OCI-LY1 (cell line): ENCODE results near the gene C19orf47.

ENCODE experiments used
- H2AFZ ChIP-seq: fragments of 200-600 bp; sonication (generic), shearing (Covaris generic); 2 replicates; pipeline ENCODE4 v1.6.0; 2014; ENCODE audit warnings: antibody characterized with exemption, mild to moderate bottlenecking, low read length
- H3F3A ChIP-seq: fragments of 200-600 bp; sonication (generic), shearing (Covaris generic); 2 replicates; pipeline ENCODE4 v1.6.0; 2014; ENCODE audit warnings: mild to moderate bottlenecking, antibody characterized with exemption, low read length, moderate library complexity; ENCODE audit not compliant: insufficient read depth
- H3K27ac ChIP-seq: fragments of 200-600 bp; sonication (generic); 2 replicates; pipeline ENCODE4 v1.5.1; 2014; ENCODE audit warnings: low read length, mixed run types, mild to moderate bottlenecking, low read depth; ENCODE audit not compliant: poor library complexity, severe bottlenecking
- H3K27me3 ChIP-seq: fragments of 200-600 bp; sonication (generic); 2 replicates; pipeline ENCODE4 v1.6.0; 2014; ENCODE audit warnings: antibody characterized with exemption, mild to moderate bottlenecking, low read length, moderate library complexity; ENCODE audit not compliant: insufficient read depth
- H3K36me3 ChIP-seq: fragments of 200-600 bp; sonication (generic); 2 replicates; pipeline ENCODE4 v1.6.1; 2014; ENCODE audit warnings: mild to moderate bottlenecking, antibody characterized with exemption, low read length, moderate library complexity, mixed read lengths; ENCODE audit not compliant: insufficient read depth
- H3K4me1 ChIP-seq: fragments of 200-600 bp; sonication (generic); 2 replicates; pipeline ENCODE4 v1.5.1; 2014; ENCODE audit warnings: mild to moderate bottlenecking, low read length, moderate library complexity; ENCODE audit not compliant: insufficient read depth, severe bottlenecking
- H3K4me2 ChIP-seq: fragments of 200-600 bp; sonication (generic), shearing (Covaris generic); 2 replicates; pipeline ENCODE4 v1.6.1; 2014; ENCODE audit warnings: low read length
- H3K4me3 ChIP-seq: fragments of 200-600 bp; sonication (generic); 2 replicates; pipeline ENCODE4 v1.5.1; 2014; ENCODE audit warnings: low read length, low read depth, mild to moderate bottlenecking, mixed read lengths; ENCODE audit not compliant: poor library complexity, severe bottlenecking
- H3K79me2 ChIP-seq: fragments of 200-600 bp; shearing (Covaris generic); 2 replicates; pipeline ENCODE4 v1.6.1; 2016; ENCODE audit warnings: mixed run types, low read length, mixed read lengths; ENCODE audit not compliant: insufficient read depth
- H3K9ac ChIP-seq: fragments of 200-600 bp; sonication (generic), shearing (Covaris generic); 2 replicates; pipeline ENCODE4 v1.6.1; 2014; ENCODE audit warnings: mild to moderate bottlenecking, low read length, mixed read lengths
- H3K9me2 ChIP-seq: fragments of 200-600 bp; sonication (generic), shearing (Covaris generic); 2 replicates; pipeline ENCODE4 v1.6.1; 2014; ENCODE audit warnings: low read depth, mild to moderate bottlenecking, low read length, mixed read lengths
- H3K9me3 ChIP-seq: fragments of 200-600 bp; shearing (Covaris generic); 2 replicates; pipeline ENCODE4 v1.6.1; 2014; ENCODE audit warnings: low read length, mixed read lengths
- H4K20me1 ChIP-seq: fragments of 200-600 bp; sonication (generic), shearing (Covaris generic); 2 replicates; pipeline ENCODE4 v1.6.0; 2016; ENCODE audit warnings: mild to moderate bottlenecking, low read length; ENCODE audit not compliant: insufficient read depth
- EZH2 ChIP-seq: fragments of 200-600 bp; sonication (generic), shearing (Covaris generic); IDR thresholded peaks from 2 replicates; pipeline ENCODE4 v1.8.0; 2017; ENCODE audit warnings: borderline replicate concordance, mixed run types, mild to moderate bottlenecking, antibody characterized with exemption, low read length, moderate library complexity, mixed read lengths
- TF ChIP-seq, protein P1 (sequence below): fragments of 200-600 bp; sonication (generic), shearing (Covaris generic); IDR thresholded peaks from 2 replicates; pipeline ENCODE4 v1.5.1; 2017; ENCODE audit warnings: mild to moderate bottlenecking, antibody characterized with exemption, low read length, moderate library complexity, mixed read lengths

C19orf47 gene

GRCh38 chr19:40376286-40376862 lies 28.2 kb upstream of the C19orf47 start:
- no peak for TF ChIP-seq EZH2
- TF ChIP-seq, protein P1, sequence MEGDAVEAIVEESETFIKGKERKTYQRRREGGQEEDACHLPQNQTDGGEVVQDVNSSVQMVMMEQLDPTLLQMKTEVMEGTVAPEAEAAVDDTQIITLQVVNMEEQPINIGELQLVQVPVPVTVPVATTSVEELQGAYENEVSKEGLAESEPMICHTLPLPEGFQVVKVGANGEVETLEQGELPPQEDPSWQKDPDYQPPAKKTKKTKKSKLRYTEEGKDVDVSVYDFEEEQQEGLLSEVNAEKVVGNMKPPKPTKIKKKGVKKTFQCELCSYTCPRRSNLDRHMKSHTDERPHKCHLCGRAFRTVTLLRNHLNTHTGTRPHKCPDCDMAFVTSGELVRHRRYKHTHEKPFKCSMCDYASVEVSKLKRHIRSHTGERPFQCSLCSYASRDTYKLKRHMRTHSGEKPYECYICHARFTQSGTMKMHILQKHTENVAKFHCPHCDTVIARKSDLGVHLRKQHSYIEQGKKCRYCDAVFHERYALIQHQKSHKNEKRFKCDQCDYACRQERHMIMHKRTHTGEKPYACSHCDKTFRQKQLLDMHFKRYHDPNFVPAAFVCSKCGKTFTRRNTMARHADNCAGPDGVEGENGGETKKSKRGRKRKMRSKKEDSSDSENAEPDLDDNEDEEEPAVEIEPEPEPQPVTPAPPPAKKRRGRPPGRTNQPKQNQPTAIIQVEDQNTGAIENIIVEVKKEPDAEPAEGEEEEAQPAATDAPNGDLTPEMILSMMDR = no peak
- Histone ChIP-seq H2AFZ (no peak overlapping the region), H3K4me2 (no peak overlapping the region), H3K79me2 (no peaks in the 10 kb centered on the region), H3F3A (no peaks in the 10 kb centered on the region), H3K36me3 (no peaks in the 10 kb centered on the region), H3K9me2 (no peaks in the 10 kb centered on the region), H3K4me1 (no peaks in the 10 kb centered on the region), H3K27me3 (0 out of 2 replicates have a peak, but pooled peaks cover 3% of the 10 kb centered on the region), H3K27ac (no peak overlapping the region), H4K20me1 (no peaks in the 10 kb centered on the region), H3K9ac (no peak overlapping the region), H3K4me3 (no peak overlapping the region), H3K9me3 (no peaks in the 10 kb centered on the region)

DNA sequence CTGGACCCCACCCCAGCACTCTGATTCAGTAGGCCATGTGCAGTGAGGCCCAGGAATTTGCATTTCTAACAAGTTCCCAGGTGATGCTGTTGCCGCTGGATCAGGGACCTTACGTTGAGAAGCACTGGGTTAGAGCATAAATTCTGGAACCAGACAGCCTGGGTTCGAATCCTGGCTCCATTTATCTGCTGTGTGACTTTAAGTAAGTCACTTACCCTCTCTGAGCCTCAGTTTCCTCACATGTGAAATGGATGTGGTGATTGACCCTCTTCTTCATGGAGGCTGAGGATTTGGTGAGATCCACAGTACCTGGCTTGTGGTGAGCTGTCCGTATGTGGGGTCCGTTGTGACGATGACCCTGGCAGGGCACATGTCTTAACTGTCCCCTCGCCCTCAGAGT lies 25.9 kb upstream of the C19orf47 start:
- Histone ChIP-seq H3K9ac (no peak overlapping the region), H3K4me2 (no peak overlapping the region), H3K79me2 (no peaks in the 10 kb centered on the region), H3K9me2 (no peaks in the 10 kb centered on the region), H2AFZ (no peak overlapping the region), H3K4me1 (no peaks in the 10 kb centered on the region), H3K9me3 (no peaks in the 10 kb centered on the region), H3K27ac (no peak overlapping the region), H3F3A (no peaks in the 10 kb centered on the region), H3K27me3 (no peaks in the 10 kb centered on the region), H3K36me3 (no peaks in the 10 kb centered on the region), H4K20me1 (no peaks in the 10 kb centered on the region), H3K4me3 (no peak overlapping the region)
- TF ChIP-seq, protein P1 = no peak
- no peak for TF ChIP-seq EZH2

DNA sequence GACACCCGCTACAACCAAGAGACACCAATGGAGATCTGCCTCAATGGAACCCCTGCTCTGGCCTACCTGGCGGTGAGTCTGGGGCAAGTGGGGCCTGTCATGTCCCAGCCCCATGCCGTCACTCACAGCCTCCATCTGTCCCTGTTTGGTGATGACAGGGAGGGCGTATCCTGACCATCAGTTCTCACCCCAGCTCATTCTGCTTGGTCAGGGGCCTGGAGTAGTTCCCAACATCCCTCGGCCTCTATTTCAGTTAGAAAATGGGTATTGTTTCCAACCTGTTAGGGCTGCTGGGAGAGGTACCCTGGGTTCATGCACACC lies 23.6 kb upstream of the C19orf47 start:
- no peak overlapping the region for H2AFZ ChIP-seq
- no peak overlapping the region for H3K4me3 ChIP-seq
- H3K9ac ChIP-seq = no peak overlapping the region
- no peaks in the 10 kb centered on the region for H3K27me3 ChIP-seq
- H4K20me1 ChIP-seq = no peaks in the 10 kb centered on the region
- no peaks in the 10 kb centered on the region for H3K79me2 ChIP-seq
- H3K4me1 ChIP-seq = no peaks in the 10 kb centered on the region
- no peaks in the 10 kb centered on the region; the same call in 1 of the 2 replicates for H3K36me3 ChIP-seq
- H3K9me2 ChIP-seq = no peaks in the 10 kb centered on the region
- TF ChIP-seq, protein P1 = no peak
- TF ChIP-seq EZH2 = no peak
- no peaks in the 10 kb centered on the region for H3K9me3 ChIP-seq
- no peak overlapping the region for H3K4me2 ChIP-seq
- no peak overlapping the region for H3K27ac ChIP-seq
- H3F3A ChIP-seq = no peaks in the 10 kb centered on the region
